Measurements from ENCODE around the gene GTF3C1.
"Not testable (repeated sequence)": the region's sequence is repeated elsewhere in the genome, so short reads cannot be mapped to it uniquely, and the experiment has no call there.

The GTF3C1 gene

DNA sequence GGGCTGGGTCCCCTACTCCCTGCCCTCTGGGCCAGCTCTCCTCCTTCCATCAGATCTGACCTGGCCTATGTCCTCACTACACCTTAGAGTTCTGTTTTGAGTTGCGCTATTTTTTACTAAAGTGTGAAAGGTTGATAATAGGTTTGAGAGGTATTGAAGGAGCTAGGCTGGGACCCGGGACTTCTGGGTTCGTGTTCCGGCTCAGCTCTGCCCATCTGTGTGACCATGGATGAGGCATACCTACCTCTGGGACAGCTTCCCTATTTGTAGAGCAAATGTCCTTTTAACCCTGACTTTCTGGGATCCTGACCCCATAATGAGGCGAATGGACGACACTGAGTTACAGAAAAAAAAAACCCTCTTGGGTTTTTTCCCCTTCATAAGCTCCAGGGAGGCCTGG, 111.8 kb downstream of the GTF3C1 start:
- no peak for DNase-seq

DNA sequence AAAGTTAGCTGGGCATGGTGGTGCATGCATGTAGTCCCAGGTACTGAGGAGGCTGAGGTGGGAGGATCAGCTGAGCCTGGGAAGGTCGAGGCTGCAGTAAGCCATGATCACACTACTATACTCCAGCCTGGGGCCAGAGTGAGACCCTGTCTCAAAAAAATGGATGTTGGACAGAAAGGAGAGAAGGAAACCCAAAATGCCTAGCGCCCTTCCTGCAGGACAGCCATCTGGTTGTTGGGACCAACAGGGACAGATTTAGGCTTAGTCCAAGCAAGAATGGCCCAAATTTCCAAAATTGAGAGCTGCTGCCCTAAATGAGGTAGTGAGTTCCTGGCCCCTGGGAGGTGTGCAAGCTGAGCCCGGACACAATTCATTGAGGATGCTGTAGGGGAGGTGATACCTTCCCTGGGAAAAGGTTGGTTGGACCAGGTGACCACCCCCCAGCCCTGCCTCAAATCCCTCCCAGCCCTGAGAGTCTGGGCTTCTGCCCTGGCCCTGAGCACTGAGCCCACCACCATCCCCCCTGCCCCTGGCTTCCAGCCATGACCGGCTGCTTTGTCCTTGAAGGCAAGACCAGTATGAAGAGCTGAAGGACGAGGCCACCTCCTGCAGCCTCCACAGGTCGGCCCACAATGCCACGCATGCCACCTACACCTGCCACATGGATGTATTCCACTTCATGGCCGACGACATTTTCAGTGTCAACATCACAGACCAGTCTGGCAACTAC, 112.6 kb downstream of the GTF3C1 start:
- no peak for DNase-seq

DNA sequence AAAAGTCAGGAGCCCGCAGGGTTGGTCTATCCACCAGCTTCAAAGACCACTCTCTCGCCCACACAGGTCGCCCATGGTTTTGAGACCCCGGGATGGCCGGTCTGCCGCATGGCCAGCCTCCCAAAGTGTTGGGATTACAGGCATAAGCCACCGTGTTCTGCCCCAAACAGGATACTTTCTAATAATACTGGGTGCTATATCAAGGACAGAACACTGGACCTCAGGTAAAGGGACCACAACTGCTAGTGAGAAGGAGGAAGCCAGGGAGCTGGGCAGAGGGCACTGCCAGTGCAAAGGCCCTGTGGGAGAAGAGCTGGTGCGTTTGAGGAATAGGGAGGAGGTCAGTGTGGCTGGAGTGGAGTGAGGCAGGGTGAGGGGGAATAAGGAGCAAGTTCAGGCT, 113.6 kb downstream of the GTF3C1 start:
- DNase-seq = no peak

DNA sequence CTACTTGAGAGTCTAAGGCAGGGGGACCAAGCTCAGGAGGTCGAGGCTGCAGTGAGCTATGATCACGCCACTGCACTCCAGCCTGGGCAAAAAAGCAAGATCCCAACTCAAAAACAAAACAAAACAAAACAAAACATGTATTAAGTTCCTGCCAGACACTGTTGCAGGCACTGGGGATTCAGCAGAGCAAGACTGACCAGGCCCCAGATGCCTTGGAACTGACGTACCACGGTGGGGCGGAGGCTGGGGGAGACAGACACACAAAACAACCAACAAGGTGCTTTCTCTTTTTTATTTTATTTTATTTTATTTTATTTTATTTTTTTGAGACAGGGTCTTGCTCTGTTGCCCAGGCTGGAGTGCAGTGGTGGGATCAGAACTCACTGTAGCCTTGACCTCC, 114.6 kb downstream of the GTF3C1 start:
- not testable (repeated sequence) for DNase-seq

DNA sequence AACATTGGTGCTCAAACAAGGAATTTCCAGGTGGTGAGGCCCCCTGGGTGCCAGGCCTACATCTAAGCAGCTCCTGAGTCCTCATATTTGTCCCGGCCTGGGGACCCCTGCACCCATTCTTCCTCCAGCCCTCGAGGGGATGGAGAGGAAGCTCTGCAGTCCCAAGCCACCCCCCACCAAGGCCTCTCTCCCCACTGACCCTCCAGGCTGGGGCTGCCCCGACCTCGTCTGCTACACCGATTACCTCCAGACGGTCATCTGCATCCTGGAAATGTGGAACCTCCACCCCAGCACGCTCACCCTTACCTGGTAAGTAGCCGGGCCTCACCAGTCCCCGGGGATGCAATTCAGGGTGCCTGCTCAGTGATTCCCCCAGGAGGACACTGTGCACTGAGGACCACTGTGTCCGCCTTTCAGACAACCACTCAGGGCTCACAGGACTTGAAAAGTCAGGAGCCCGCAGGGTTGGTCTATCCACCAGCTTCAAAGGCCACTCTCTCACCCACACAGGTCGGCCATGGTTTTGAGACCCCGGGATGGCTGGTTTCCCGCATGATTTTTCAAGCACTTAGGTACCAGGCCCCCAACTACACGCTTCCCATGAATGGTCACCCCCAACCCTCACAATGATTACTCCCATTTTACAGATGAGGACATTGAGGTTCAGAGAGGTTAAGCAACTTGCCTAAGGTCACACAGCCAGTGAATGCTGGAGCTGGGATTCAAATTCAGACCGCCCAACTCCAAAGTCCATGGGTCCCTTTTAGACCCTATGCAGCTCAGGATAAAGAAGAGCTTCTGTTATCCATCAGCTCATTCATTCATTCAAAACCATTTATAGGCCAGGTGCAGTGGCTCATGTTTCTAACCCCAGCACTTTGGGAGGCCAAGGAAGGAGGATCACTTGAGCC, 115.3 kb downstream of the GTF3C1 start:
- DNase-seq = no peak

DNA sequence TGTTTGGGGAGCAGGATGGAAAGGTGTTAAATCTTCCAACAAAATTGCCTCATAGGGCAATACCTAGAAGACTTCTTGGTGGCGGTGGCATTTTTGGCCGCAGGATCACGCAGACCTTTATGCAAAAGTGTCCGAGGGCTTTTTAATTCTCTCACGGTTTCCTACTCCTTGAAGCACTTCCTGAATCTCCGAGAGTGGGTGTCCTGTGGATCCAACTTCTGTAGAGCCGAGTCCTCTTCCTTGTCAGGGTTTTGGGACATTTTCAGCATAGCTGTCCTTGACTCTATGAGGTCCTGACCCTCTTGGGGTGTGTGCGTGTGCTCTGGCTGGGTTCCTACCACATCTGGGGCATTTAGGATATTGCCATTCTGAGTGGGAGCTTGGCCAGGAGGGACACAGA, 116.1 kb downstream of the GTF3C1 start:
- DNase-seq = no peak

DNA sequence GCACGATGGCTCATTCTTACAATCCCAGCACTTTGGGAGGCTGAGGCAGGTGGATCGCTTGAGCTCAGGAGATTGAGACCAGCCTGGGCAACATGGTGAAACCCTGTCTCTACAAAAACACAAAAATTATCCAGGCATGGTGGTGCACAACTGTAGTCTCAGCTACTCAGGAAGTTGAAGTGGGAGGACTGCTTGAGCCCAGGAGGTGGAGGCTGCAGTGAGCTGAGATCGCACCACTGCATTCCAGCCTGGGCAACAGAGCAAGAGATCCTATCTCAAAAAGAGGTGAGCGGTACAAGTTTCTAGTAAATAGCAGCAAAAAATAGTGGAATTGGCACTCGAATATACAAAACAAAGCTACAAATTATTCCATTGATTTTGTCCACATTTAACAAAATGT, 116.5 kb downstream of the GTF3C1 start:
- not testable (repeated sequence) for DNase-seq

DNA sequence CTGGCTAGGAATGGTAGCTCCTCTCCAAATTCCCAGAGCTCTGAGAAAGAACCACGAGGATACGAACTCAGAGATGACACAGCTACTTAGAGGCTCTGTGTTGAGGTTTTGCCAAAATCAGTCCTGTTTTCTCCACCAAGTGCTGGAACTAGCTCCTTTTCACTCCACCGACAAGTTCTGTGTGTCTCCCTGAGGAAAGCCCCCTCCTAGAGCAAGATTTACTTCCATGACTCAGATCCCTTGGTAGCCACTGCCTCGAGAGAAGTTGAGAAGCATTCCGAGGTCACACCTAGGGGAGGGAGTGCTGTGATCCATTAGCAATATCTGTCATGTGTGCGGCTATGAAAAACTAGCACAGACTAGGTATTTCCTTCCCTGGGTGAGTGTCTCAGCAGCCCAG, 117.2 kb downstream of the GTF3C1 start:
- peak; percentile 94 for DNase-seq

DNA sequence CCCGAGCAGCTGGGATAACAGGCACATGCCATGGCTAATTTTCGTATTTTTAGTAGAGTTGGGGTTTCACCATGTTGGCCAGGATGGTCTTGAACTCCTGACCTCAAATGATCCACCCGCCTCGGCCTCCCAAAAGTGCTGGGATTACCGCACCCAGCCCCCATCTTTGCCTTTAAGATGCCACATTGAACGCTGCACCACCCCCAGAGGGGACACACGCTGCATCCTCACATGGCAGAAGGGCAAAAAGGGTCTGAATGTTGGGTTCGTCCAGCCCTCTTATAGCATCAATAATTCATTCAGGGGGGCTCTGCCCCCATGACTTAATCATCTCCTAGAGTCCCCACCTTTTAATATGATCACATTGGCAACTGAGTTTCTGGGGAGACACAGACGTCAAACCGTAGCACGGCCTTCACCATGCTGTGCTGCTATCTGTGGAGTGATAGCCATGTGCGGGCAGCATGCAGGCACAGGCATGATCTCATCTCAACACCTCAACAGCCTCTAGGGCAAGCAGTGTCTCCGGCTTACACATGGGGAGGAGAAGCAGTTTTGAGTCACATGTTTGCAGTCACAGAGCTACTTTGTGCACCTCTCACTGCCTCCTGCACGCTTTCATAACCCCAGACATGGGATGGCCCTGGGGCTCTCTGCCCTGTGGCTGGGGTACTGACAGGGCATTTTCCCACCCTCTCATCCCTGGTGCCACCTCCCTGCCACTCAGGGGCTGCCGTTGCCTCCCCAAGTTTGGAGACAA, 117.8 kb downstream of the GTF3C1 start:
- DNase-seq = peak; percentile 39

DNA sequence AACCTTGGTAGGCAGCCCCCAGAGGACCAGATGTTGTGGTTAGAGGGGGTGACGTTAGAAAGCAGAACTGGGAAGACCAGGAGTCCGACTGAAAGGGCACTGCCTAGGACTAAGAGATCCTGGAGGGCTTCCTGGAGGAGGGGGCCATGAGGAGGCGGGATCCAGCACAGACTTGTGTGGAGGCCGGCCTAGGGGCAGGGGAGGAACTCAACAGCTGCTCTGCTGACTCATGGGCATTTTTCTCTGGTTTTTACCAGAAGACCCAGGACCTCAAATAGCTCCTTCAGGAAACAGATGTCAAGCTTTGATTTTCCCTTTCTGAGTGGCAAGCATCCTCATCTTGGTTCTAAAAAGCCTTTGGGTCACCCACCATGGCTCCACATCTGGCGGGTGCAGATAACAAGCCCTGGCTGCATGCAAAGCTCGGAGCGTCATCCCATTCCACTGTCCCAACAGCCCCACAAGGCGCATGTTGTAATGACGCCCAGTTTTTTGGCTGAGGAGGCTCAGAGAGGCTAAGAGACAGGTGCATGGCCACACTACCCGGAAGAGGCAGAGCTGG, 118.7 kb downstream of the GTF3C1 start:
- DNase-seq = peak; percentile 51

DNA sequence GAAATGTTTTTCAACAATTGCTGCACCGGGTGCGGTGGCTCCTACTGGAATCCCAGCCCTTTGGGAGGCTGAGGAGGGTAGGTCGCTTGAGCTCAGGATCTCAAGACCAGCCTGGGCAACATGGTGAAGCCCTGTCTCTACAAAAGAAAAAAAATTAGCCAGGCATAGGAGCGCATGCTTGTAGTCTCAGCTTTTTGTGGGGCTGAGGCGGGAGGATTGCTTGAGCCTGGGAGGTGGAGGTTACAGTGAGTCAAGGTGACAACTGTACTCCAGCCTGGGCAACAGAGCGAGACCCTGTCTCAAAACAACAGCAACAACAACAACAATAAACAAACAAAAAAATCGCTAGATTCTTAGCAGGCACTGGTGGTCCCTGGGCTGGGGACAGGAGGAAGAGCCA, 119.2 kb downstream of the GTF3C1 start:
- DNase-seq = no peak

DNA sequence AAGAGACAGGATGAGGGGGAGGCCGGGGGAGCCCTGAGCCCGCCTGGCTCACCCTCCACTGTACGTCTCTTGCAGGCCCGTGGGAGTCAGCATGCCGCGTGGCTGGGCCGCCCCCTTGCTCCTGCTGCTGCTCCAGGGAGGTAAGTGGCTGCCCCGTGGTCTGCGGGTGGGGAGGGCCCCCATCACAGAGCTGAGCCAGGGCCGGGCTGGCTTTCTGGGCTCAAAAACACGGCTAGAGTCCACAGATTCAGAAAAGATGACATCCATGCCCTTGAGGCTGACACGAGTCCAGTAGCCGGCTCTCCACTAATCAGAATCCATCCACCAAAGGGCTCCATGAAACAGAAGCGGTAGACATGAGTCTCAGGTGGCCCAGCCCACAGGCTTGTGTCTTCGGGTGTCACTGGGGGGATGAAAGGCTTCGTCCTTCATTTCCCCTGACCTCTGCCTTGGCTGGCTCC, 119.7 kb downstream of the GTF3C1 start:
- DNase-seq = no peak

DNA sequence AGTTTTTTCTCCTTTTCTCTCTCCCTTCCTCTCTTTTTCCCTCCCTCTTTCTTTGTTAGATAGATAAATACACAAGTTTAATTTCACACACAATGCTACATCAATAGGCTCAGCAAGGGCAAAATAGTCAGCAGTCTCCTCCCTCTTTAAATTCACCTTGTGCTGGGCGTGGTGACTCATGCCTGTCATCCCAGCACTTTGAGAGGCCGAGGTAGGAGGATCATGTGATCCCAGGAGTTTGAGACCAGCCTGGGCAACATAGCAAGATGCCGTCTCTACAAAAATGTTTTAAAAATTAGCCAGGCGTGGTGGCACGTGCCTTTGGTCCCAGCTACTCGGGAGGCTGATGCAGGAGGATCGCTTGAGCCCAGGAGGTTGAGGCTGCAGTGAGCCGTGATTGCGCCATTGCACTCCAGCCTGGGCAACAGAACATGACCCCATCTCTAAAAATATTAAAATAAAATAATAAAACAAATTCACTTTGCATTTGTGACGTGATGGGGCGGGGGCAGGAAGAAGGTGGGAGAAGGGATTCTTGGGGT, 120.3 kb downstream of the GTF3C1 start:
- DNase-seq = no peak

DNA sequence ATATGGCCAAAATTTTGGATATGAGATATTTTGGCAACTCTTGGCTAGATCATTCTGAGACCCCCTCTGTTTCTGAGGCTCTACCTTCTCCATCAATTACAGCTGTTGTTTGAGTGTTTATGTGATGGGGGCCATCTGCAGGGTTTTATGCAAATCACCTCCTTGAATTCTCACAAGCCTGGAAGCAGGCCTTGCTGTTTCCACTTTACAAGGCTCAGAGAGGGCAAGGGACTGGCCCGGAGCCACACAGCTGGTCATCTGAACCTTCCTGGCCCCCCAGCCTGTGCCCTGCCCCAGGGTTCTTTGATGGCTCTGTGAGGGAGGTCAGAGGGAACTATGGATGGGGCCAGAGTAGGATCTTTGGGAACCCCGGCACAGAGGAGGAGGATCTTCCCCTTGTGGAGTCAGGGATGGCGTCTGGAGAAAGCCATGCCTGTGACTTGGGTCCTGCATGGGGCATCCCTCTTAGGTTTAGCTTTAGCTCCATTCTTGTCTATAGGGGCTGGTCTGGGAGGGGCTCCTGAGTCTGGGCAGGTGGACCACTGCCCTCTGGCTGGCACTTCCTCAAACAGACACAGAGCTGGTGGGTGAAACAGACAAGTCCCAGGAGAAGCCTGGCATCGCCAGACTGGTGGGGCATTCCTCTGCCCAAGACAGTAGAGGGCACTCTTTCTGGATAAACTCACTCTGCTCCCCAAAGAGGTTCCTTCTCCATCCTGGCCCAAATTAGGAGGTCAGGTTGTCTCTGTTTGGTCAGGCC, 121.5 kb downstream of the GTF3C1 start:
- DNase-seq = no peak

DNA sequence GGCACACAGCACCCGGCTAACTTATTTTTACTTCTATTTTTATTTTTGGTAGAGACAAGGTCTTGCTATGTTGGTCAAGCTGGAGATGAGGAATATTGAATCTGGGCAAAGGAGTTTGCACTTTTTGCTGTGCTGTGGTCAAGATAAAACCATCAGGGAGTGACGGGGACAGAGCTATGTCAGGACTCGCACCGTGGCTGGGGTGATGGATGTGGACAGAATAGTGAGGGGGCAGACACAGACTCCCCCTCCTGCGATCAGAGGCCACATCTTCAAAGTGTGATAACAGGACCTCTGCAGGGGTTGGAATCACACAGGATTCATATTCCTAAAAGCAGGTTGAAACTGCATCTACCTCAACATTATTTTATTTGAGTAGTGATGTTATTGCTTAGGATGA, 122.2 kb downstream of the GTF3C1 start:
- DNase-seq = no peak

DNA sequence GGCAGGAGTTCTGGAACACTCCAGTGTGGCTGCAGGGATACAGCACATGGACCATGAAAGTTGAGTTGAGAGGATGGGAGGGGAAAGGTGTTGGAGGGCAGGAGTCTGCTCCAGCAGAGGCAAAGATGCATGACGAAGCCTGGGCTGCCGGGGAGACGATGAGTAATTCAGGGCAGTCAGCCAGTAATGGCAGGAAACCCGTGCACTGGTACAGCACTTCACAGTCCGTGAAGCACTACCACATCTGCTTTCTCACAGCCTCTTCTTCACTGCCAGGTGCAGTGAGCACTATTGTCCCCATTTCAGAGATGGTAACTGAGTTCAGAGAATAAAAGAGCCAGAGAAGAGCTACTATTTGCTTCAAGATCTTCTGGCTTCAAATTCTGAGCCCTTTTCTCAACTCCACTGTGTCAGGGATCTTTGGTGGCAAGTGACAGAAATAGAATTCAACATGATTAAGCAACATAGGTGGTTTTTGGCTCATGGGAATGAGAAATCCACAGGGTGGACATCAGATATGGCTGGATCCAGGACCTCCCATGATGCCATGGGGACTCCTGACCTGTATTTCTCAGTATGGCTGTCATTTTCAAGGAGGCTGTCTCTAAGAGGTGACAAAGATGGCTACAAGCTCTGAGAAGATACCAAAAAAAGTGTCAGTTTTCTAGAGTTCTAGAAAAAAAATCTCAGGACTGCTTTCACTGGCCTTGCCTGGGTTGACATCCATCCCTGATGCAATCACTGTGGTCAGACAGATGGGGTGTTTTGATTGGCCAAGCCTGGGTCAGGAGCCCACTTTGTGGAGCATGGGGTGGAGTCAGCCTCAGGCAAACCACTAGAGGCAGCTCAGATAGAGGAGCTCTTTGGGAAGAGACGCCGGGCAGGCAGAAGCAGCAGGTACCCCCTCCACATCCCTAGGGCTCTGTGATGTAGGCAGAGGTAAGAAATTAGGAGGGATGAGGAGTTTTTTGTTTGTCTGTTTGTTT, 123.0 kb downstream of the GTF3C1 start:
- DNase-seq = peak; percentile 90

DNA sequence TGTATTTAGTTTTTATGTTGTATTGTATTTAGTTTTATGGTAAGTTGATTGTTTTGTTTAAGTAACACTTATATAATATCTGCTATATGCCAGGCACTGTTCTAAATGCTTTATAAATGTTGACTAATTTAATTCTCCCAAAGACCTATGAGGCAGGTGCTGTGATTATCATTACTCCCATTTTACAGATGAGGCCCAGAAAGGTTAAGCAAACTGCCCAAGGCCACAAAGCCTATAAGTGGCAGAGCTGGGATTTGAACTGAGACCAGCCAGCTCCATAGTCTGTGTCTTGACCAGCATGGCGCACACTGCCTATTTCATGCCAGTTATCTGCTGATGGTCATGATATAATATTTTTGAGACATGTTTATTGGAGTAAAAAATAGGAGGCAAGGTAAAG, 123.8 kb downstream of the GTF3C1 start:
- DNase-seq = no peak

DNA sequence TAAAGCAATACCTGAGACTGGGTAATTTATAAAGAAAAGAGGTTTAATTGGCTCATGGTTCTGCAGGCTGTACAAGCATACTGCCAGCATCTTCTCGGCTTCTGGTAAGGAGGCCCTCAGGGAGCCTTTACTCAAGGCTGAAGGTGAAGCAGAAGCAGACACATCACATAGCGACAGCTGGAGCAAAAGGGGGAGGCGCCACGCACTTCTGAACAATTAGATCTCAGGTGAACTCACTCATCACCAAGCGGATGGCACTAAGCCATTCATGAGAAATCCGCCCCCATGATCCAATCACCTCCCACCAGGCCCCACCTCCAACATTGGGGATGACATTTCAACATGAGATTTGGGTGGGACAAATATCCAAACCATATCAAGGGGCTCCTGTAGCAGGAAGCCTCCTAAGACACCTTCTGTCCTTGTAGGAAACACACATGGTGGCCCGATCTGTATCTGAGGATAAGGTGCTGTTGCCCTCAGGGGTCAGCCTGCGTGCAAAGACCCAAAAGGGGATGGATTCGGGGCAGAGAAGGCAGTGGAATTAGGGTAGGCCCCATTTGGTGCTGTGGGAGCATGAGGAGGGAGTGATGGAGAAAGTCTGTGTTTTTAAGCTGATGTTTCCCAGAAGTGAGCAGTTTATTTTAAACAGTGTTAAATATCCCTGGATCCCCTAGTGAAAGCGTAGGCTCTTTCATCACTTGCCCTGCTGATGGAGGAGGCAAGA, 124.8 kb downstream of the GTF3C1 start:
- DNase-seq = no peak

DNA sequence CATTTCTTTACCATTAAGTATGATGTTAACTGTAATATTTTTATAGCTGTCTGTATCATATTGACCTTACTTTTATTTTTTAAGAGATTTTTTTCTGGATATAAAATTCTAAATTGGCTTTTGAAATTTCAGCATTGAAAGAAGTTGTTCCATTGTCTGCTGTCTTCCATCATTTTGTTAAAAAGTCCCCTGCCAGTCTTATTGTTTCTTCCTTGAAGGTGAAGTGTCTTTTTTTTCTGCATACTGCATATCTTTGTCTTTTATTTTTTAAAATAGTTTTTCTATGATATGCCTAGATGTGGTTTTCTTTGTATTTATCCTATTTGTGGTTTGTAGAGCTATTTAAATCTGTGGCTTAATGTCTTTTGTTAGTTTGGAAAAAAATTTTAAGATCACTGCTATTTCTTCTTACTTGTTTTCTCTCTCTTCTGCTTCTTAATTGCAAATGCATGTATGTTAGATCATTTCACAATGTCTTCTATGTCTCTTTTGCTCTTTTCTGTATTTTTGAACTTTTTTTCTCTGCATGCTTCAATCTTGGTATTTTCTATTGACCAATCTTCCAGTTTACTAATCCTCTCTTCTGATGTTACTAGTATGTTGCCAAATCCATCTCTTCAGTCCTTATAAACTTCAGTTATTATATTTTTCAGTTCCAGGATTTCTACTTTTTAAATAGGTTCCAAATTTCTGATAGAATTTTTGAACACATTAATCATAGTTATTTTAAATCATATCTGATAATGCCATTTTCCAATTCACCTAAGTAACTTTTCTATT, 127.6 kb downstream of the GTF3C1 start:
- DNase-seq = no peak

Measured in fibroblast of upper back skin (primary cell).